HG02798 (cell line): ENCODE data around the gene OR2AT4.
A peak's percentile ranks its signal among the peaks of the same experiment; 100 is the strongest.

ENCODE experiments used
- ATAC-seq: cut with Tn5 transposase; IDR thresholded peaks from one replicate; pipeline ENCODE4 v1.9.1; 2021; ENCODE audit warnings: mild to moderate bottlenecking; ENCODE audit not compliant: unreplicated experiment, poor library complexity

OR2AT4 gene

GRCh38 chr11:75033916-75034315, 62.8 kb downstream of the OR2AT4 start:
- no peak for ATAC-seq

- no peak for ATAC-seq
Measured at GRCh38 chr11:75032550-75032935, 64.1 kb downstream of the OR2AT4 start.

GRCh38 chr11:75031771-75032549, 64.7 kb downstream of the OR2AT4 start:
- ATAC-seq, result peak; percentile 64
